OCI-LY3 (cell line): ENCODE results near the gene GALNT16.

Experiments used
- H2AFZ ChIP-seq: fragments of 200-600, 300-600 bp; shearing (Covaris generic); 2 replicates; pipeline ENCODE4 v1.6.0; 2014; ENCODE audit warnings: antibody characterized with exemption, low read depth, low read length
- H3K27ac ChIP-seq: fragments of 200-600, 300-600 bp; sonication (generic); 2 replicates; pipeline ENCODE4 v1.5.1; 2014; ENCODE audit warnings: mild to moderate bottlenecking, low read length, moderate library complexity, mixed read lengths
- H3K27me3 ChIP-seq: fragments of 200-600, 300-600 bp; sonication (generic); 2 replicates; pipeline ENCODE4 v1.6.1; 2014; ENCODE audit warnings: low read depth, low read length, mixed read lengths
- H3K36me3 ChIP-seq: fragments of 200-600, 300-600 bp; sonication (generic); replicated peaks from 2 replicates; pipeline ENCODE3; 2014; ENCODE audit warnings: low read depth, low read length, mixed read lengths
- H3K4me1 ChIP-seq: fragments of 300-600, 200-600 bp; sonication (generic); 2 replicates; pipeline ENCODE4 v1.6.1; 2014; ENCODE audit warnings: low read length, mixed read lengths
- H3K4me2 ChIP-seq: fragments of 200-600, 300-600 bp; sonication (generic); 2 replicates; pipeline ENCODE4 v1.6.1; 2014; ENCODE audit warnings: low read length, mixed read lengths
- H3K4me3 ChIP-seq: fragments of 300-600, 200-600 bp; sonication (generic); 2 replicates; pipeline ENCODE4 v1.5.1; 2014; ENCODE audit warnings: antibody characterized with exemption, mild to moderate bottlenecking, low read length, moderate library complexity
- H3K79me2 ChIP-seq: fragments of 300-600, 200-600 bp; shearing (Covaris generic); 2 replicates; pipeline ENCODE4 v1.6.1; 2014; ENCODE audit warnings: mild to moderate bottlenecking, low read length, mixed read lengths
- H3K9ac ChIP-seq: fragments of 300-600, 200-600 bp; shearing (Covaris generic); 2 replicates; pipeline ENCODE4 v1.6.0; 2014; ENCODE audit warnings: mild to moderate bottlenecking, low read length, moderate library complexity
- H3K9me3 ChIP-seq: fragments of 200-600, 300-600 bp; shearing (Covaris generic); 2 replicates; pipeline ENCODE4 v1.6.1; 2014; ENCODE audit warnings: low read length, mixed read lengths; ENCODE audit not compliant: insufficient read depth
- H4K20me1 ChIP-seq: fragments of 200-600, 300-600 bp; sonication (generic); 2 replicates; pipeline ENCODE4 v1.6.1; 2016; ENCODE audit warnings: low read length, mixed read lengths; ENCODE audit not compliant: insufficient read depth
- EZH2phosphoT487 ChIP-seq: fragments of 200-600 bp; shearing (Covaris generic); IDR thresholded peaks from 2 replicates; pipeline ENCODE4 v1.6.1; 2018; ENCODE audit warnings: antibody characterized with exemption, mixed run types, low read depth
- TF ChIP-seq, protein P1 (sequence below): fragments of 200-600, 300-600 bp; sonication (generic); IDR thresholded peaks from 2 replicates; pipeline ENCODE4 v1.5.1; 2014; ENCODE audit warnings: antibody characterized with exemption, low read length, low read depth

Gene GALNT16

GRCh38 chr14:69320581-69321365, 60.8 kb downstream of the GALNT16 start:
- Histone ChIP-seq H3K9me3 (no peaks in the 10 kb centered on the region), H2AFZ (no peak overlapping the region), H4K20me1 (no peaks in the 10 kb centered on the region), H3K4me2 (no peak overlapping the region), H3K4me1 (peaks cover 5% of the 10 kb centered on the region; the same call in 1 of the 2 replicates), H3K4me3 (no peak overlapping the region), H3K27me3 (no peaks in the 10 kb centered on the region), H3K9ac (no peak overlapping the region), H3K36me3 (no peaks in the 10 kb centered on the region), H3K27ac (no peak overlapping the region), H3K79me2 (no peaks in the 10 kb centered on the region)
- TF ChIP-seq, protein P1, sequence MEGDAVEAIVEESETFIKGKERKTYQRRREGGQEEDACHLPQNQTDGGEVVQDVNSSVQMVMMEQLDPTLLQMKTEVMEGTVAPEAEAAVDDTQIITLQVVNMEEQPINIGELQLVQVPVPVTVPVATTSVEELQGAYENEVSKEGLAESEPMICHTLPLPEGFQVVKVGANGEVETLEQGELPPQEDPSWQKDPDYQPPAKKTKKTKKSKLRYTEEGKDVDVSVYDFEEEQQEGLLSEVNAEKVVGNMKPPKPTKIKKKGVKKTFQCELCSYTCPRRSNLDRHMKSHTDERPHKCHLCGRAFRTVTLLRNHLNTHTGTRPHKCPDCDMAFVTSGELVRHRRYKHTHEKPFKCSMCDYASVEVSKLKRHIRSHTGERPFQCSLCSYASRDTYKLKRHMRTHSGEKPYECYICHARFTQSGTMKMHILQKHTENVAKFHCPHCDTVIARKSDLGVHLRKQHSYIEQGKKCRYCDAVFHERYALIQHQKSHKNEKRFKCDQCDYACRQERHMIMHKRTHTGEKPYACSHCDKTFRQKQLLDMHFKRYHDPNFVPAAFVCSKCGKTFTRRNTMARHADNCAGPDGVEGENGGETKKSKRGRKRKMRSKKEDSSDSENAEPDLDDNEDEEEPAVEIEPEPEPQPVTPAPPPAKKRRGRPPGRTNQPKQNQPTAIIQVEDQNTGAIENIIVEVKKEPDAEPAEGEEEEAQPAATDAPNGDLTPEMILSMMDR = no peak
- TF ChIP-seq EZH2phosphoT487 = no peak

- Histone ChIP-seq H2AFZ (no peak overlapping the region), H4K20me1 (no peaks in the 10 kb centered on the region), H3K27me3 (no peaks in the 10 kb centered on the region), H3K79me2 (no peaks in the 10 kb centered on the region), H3K27ac (no peak overlapping the region), H3K4me3 (no peak overlapping the region), H3K36me3 (no peaks in the 10 kb centered on the region), H3K4me2 (no peak overlapping the region), H3K9me3 (no peaks in the 10 kb centered on the region), H3K9ac (no peak overlapping the region), H3K4me1 (peaks cover 5% of the 10 kb centered on the region; the same call in 1 of the 2 replicates)
- no peak for TF ChIP-seq EZH2phosphoT487
These were observed 61.8 kb downstream of the GALNT16 start for GRCh38 chr14:69321601-69322330.

DNA sequence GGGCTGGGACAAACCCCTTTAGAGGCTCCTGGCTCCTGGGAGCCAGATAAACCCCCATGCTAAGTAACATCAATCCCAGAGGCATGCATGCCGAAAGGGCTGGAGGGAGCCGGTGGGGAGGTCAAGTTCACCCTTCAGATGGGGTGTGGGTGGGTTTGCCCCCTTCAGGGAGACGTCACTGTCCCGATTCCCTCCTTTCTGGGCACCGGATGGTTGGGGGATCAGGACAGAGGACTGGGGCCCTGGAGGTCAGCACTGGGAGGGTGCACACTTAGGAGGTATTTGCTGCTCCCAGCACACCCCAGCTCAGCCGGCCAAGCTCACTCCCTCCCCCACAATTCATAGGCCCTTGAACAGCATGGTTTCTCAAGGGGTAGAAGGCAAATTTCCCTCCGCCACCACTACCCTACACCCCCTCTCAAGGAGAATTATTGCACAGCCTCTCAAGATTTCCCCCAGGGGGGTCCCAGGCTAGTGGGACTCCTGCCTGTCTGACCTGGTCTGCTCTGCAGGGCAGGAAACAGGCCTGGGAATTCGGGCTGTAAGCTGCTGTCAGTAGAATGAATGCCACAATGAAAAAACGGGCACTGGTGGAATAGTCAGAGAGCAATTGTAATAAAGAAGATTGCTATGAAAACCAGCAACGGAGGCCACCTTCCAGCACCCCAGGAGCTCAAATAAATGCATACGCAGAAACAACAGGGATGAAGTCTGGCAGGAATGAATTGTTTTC, 63.5 kb downstream of the GALNT16 start:
- H3K79me2 ChIP-seq = no peaks in the 10 kb centered on the region
- no peak overlapping the region for H2AFZ ChIP-seq
- H3K36me3 ChIP-seq = no peaks in the 10 kb centered on the region
- no peak overlapping the region for H3K9ac ChIP-seq
- H3K9me3 ChIP-seq = no peaks in the 10 kb centered on the region
- H3K27me3 ChIP-seq = no peaks in the 10 kb centered on the region
- no peak overlapping the region for H3K4me2 ChIP-seq
- no peak overlapping the region for H3K4me3 ChIP-seq
- H3K27ac ChIP-seq = no peak overlapping the region
- no peaks in the 10 kb centered on the region for H4K20me1 ChIP-seq
- no peaks in the 10 kb centered on the region for H3K4me1 ChIP-seq
- TF ChIP-seq, protein P1 = no peak
- TF ChIP-seq EZH2phosphoT487 = no peak

DNA sequence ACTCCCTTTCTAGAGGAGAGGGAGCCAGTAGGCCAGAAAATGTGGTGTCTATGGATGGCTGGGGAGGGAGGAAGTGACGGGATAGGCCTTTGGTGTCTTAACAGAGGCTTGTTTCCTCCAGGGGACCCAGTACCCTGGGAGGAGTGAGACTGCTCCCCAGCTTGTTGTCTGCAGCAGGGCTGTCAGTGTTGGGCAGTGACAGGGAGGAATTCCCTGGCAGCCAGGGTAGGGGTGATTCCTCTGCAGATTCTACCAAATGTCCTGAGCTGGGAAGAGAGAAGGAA, 64.0 kb downstream of the GALNT16 start:
- H3K79me2 ChIP-seq = no peaks in the 10 kb centered on the region
- H3K4me1 ChIP-seq = no peaks in the 10 kb centered on the region
- no peaks in the 10 kb centered on the region for H3K36me3 ChIP-seq
- H3K9ac ChIP-seq = no peak overlapping the region
- no peak for TF ChIP-seq EZH2phosphoT487
- TF ChIP-seq, protein P1 = no peak
- H2AFZ ChIP-seq = no peak overlapping the region
- H3K27ac ChIP-seq = no peak overlapping the region
- no peak overlapping the region for H3K4me2 ChIP-seq
- no peaks in the 10 kb centered on the region for H3K9me3 ChIP-seq
- no peak overlapping the region for H3K4me3 ChIP-seq
- H3K27me3 ChIP-seq = no peaks in the 10 kb centered on the region
- no peaks in the 10 kb centered on the region for H4K20me1 ChIP-seq
